Lung microvascular endothelial cell (primary cell): Measurements from ENCODE around the gene AQP1. TPM values are rescaled to one million over a fixed set of nuclear protein-coding genes. Genes with fewer than 3 reads are reported as not detected.

Experiments
- DNase-seq, 2 donors: peaks; one replicate each; pipeline versions ENCODE4 v3.0.0 to v3.0.0-alpha.2; 2010; ENCODE audit warnings: low read depth in 2 of 2
- total RNA-seq: library from RNA; depleted of rRNA; stranded (reverse); fragments of >200 nt; gene quantifications from 2 replicates; pipeline ENCODE4 v1.2.1, GENCODE V29; 2014

AQP1 gene
- total RNA-seq, 1 donor from 2014 or later = 1.4 TPM

- no peak for DNase-seq
Measured at GRCh38 chr7:30934732-30935568, 23.3 kb downstream of the AQP1 start.

GRCh38 chr7:30935569-30935877 is 23.9 kb downstream of the AQP1 start:
- DNase-seq = no peak

GRCh38 chr7:30936650-30937245 is 25.1 kb downstream of the AQP1 start:
- no peak for DNase-seq

GRCh38 chr7:30937416-30937815 is 25.8 kb downstream of the AQP1 start:
- no peak for DNase-seq

DNA sequence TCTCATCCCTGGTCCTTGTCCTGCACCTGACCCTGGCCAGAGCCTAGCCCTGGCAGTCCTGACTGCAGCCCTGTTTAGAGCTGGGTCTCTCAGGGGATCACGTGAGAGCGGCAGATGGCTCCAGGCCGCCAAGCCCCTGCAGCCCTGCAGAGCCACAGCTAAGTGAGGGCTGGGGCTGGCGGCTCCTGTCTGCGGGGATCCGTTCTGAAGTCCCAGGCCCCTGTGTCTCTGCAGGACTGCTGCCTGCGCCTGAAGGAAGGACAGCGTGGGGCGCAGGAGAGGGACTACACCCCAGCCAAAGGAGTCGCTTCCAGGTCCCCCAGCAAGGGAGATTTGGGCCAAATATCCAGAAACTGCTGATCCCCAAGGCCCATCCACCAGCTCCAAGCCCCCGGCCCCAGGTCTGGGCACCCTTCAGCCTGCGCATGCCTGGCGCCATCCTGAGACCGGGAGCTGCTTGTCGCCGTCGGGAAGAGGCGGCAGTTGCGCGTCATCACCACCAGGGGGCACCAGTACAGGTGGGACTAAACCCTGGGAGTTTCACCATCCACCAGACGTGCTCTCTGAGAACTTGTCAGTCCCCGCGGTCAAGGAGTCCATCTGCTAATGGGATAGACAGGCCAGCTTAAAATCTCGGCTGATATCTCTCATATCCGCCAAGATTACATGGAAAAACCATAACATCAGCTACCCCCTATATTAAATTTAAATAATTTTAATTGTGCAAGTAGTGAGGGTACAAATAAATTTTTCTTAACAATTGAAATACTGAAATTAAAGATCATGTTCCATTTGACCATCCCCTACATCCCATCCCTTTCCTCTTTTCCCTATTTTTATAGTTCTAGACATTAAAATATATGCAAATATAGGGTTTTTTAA is 27.0 kb downstream of the AQP1 start:
- DNase-seq = peak; percentile 71 to 83

DNA sequence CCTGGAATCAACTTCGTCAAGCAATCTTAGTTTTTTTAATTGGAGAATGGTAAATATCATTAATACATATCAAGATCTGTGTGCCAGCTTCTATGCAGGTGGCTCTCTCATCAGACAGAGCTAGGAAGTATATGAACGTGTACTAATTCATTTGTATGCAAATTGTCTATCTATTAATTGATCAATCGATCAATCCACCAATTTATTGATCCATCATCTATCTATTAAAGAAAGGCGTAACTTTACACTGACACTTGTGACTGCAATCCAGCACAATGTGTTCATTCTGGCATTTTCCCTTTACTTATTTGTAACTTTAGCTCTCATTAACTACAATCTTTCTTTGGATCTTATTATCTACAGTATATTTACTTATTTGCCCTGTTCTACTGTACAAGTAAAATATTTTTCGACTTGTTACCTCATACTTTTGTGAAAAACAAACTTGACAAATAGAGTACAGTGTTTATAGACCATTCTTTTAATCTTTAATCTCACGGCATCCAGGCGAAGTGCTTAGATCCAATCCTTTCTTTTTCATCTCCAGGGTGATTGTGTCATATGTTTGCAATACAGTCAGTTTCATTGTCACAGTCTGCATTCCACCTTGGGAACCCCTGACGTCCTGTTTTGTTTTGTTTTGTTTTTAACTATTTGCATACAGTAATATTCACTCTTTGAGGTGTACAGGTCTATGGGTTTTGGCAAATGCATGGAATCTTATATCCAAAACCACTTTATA is 30.1 kb downstream of the AQP1 start:
- no peak for DNase-seq

DNA sequence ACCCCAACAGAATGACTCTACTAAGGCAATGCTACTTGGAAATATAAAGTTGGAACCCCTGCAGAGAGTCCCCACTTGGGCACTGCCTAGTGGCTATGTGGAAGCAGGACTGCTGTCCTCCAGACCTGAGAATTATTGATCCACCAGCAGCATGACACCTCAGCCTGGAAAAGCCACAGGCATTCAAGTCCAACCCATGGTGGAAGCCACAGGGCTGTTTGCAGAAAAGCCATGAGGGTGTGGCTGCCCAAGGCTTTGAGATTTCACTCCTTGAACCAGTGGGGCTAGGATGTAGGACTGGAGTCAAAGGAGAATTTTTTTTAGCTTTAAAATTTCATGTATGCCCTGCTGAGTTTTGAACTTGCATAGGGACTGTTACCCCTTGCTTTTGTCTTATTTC is 38.5 kb downstream of the AQP1 start:
- DNase-seq = no peak

- DNase-seq = no peak
Measured at GRCh38 chr7:30954914-30955313, 43.3 kb downstream of the AQP1 start.

DNA sequence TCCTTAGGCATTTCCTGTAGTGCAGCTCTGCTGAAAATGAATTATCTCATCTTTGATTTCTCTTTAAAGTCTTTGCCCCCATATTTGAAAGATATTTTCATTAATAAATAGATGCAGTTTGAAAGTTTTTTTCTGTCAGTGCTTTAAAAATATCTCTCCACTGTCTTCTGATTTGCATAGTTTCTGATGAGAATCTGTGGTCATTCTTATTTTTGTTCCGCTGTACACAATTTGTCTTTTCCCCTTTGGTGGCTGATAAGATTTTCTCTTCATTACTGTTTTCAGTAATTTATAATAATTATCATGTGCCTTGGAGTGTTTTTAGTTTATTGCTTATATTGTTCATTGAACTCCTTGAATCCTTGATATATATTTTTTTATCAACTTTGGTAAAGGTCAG is 45.1 kb downstream of the AQP1 start:
- DNase-seq = no peak

DNA sequence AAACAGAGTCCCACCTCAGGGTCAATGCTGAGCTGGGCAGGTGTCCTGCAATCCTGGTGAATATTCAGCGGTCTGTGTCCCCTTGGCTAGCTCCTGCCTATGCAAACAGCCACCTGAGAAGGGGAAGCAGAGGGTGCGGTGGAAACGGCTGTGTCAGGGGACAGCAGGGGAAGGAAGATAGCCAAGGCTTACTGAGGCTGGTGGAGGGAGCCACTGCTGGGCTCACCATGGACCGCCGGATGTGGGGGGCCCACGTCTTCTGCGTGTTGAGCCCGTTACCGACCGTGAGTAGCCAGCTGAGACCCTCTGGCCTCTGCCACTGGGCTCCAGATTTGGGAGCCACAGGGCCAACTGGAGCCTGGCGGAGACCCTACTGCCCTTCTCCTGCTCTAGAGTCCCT is 52.2 kb downstream of the AQP1 start, which contains the start of gene GHRHR:
GHRHR (plus strand) TSS at position 112 of the 400 bp plus-strand sequence; CDS start at position 228, 116 bp downstream.
- no peak for DNase-seq

DNA sequence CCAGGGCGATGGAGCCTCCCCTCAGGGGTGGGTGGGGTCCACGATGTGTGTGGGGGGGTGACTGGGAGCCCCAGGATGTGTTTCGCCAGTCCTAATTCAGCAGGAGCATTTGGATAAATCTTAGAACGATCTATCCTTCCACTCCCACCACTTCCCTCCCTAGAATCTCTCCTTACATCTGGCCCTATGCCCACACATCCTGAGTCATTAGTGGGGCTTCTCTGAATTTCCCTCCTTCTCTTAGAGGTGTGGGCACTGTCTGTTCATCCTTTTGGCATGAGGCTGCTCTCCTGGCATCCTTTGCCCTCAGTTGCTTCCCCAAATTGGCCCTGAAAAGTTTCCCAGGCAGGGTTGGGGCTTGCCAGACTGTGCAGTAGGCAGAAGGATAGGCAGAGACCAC is 53.7 kb downstream of the AQP1 start:
- no peak for DNase-seq

DNA sequence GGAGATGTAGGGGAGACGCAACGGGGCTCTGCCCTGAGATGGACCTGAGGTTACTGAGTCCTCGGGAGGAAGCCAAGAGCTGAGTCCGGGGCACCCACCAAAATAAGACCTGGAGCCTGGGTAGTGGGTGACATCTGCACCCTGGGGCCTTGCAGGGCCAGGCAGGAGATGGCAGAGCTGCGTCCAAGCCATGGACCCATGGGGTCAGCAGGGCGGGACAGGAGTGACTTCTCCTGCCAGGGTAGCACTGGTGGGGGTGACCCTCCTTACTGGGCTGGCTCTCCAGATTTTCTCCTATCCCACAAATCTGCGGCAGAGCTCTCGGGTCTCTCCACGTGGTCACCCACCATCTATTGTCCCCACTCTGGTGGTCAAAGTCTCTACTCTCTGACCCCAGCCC is 54.2 kb downstream of the AQP1 start:
- no peak for DNase-seq

DNA sequence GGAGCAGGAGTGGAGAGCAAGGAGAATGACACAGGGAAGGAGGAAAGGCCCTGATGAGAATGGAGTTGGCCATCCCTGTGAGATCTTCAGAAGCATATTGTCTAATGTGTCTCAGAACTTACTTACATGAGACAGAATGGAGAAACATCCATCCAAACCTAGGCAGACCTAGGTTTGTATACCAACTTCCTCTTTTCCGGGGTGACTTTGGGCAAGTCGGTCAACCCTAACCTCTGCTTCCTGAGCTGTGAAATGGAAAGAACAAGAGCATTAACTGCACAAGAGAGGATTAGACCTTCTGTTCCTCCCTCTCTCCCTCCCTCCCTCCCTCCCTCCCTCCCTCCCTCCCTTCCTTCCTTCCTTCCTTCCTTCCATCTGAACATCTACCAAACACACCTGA is 56.6 kb downstream of the AQP1 start:
- DNase-seq = no peak

- DNase-seq = no peak
Measured at GRCh38 chr7:30968747-30969603, 57.3 kb downstream of the AQP1 start.

GRCh38 chr7:30969604-30969970 is 57.9 kb downstream of the AQP1 start:
- no peak for DNase-seq

- no peak for DNase-seq
Measured at GRCh38 chr7:30970074-30970473, 58.4 kb downstream of the AQP1 start.

DNA sequence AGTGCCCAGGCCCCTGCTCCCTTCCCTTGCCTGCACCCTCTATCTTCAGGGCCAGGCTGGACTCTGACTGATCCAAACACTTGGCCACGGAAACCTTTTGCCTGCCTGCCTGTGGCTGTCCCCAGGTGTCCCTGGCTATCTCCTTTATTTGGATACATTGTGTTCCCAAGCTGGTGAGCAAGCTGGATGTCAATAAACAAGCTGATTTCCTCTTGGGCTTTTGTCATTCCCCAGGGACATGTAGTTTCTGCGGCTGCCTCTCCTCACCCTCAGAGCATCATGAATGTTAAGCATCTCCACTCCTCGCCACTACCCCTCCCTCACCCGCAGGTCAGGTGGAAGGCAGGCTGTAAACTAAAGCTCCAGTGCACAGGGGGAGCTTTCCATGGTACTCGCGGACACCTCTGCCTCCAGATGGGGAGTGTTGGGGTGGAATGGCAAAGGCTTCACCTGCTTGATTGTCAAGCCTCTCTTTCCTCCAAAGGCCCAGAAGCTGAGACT is 59.0 kb downstream of the AQP1 start:
- no peak for DNase-seq

- DNase-seq = no peak
Measured at GRCh38 chr7:30971440-30971839, 59.8 kb downstream of the AQP1 start.

GRCh38 chr7:30971840-30972563 is 60.3 kb downstream of the AQP1 start:
- DNase-seq = no peak

DNA sequence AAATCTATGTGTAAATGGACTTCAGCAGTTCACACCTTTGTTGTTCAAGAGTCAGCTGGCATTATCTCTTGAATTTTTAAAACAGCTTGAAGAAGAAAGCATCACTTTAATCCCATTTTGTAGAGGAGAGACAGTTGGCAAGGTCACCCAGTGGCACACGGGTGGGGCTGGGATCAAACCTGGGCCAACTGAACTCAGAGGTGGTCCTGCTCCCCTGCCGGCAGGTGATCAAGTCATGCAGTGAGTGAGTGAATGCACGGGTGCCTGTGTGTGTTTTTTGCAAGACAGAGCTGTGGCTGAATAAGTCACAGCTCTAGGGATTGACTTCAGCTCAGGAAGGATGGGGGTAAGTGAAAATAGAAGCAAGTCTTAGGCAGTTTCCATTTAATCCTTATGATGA is 61.6 kb downstream of the AQP1 start:
- DNase-seq = no peak
